HG02623 (cell line): ENCODE measurements around the gene SEZ6L2.

ENCODE experiments used
- ATAC-seq: cut with Tn5 transposase; IDR thresholded peaks from one replicate; pipeline ENCODE4 v1.9.1; 2021; ENCODE audit warnings: moderate library complexity; ENCODE audit not compliant: unreplicated experiment

SEZ6L2 gene

GRCh38 chr16:29826342-29826695, 73.0 kb downstream of the SEZ6L2 start:
- ATAC-seq, result no peak

DNA sequence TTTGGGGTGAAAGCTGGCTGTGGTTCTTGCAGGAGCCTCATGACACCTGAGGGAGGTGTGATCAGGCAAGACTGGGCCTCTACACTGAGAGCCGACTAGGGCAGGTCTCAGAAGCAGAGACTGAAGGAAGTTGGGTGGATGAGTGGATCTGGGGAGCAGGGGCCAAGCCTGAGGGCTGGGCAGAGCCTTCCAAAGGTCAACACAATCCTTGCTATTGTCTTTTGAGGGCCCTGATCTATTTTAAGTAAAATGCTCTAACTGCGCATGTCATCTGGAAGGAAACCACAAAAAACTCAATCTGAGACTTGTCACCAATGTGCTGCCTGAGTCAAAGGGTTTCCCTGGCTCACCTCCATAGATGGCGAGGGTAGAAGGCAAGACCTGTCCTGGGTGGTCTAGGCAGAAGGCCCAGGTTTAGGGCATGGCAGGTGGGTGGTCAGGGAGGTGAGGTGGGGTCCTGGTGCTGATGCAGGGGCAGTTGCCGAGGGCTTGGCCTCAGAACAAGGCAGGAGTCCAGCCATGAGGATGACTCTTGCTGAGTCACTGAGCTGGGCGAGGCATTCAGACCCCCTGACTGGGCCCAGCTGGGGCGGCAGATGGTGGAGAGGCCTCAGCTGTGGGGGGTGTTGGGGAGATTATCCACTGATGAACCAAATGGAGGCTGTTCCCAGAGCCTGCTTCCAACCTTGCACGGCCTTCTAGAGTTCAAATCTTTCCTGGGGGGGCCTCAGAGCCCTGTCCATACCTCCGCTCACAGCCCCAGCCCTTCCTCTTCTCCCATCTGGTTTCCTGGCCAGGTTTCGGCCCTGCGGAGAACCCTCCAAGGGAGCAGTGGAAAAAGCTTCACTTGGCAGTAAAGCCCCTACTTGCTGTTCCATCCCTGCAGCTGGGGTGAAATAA, 74.0 kb downstream of the SEZ6L2 start:
- no peak for ATAC-seq

DNA sequence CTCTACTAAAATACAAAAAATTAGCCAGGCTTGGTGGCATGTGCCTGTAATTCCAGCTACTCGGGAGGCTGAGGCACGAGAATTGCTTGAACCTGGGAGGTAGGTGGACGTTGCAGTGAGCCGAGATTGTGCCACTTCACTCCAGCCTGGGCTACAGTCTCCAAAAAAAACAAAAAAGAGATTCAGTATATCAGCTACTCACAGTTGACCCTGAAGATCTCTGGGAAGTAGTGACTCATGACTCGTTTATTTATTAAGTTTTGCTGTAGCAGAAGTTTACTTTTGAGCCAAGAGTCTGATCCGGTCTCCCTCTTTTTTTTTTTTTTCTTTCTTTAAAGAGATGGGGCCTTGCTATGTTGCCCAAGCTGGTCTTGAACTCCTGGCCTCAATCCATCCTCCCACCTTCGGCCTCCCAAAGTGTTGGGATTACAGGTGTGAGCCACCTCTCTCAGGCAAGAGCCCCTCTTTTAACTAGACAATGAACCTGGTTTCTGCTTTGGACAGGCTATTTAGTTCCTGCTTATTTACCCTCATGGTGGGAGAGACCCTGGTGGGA, 74.7 kb downstream of the SEZ6L2 start:
- no peak for ATAC-seq

GRCh38 chr16:29821643-29822115, 77.7 kb downstream of the SEZ6L2 start:
- ATAC-seq, result no peak
